Endothelial cell of umbilical vein (primary cell): Measurements from ENCODE around the gene PGRMC1.

ENCODE experiments used
- EZH2 ChIP-seq: IDR thresholded peaks from 2 replicates; pipeline ENCODE4 v1.6.1; 2012; ENCODE audit warnings: borderline replicate concordance, low read depth, mild to moderate bottlenecking, moderate library complexity, low read length, inconsistent platforms; ENCODE audit not compliant: severe bottlenecking
- MYC ChIP-seq: IDR thresholded peaks from one replicate; pipeline ENCODE4 v1.6.1; 2011; ENCODE audit warnings: mild to moderate bottlenecking, low read depth, low read length
- POLR2A ChIP-seq: IDR thresholded peaks from 2 replicates; pipeline ENCODE4 v1.6.1; 2012; ENCODE audit warnings: low read depth, mild to moderate bottlenecking, control low read depth, low read length
- POLR2AphosphoS5 ChIP-seq: IDR thresholded peaks from 2 replicates; pipeline ENCODE4 v1.6.1; 2012; ENCODE audit warnings: low read depth, mild to moderate bottlenecking, control low read depth, low read length, moderate library complexity; ENCODE audit not compliant: insufficient read depth
- TF ChIP-seq, protein P1 (sequence below), 2 donors: IDR thresholded peaks; 1 replicate in 1 of 2; 2 replicates in 1 of 2; pipeline ENCODE4 v1.5.1; 2011; ENCODE audit warnings: low read length in 2 of 2, mild to moderate bottlenecking in 2 of 2, moderate library complexity in 2 of 2, control low read depth in 1 of 2, inconsistent platforms in 1 of 2, low read depth in 1 of 2; ENCODE audit not compliant: insufficient read depth in 1 of 2; ENCODE audit errors: extremely low read depth in 1 of 2

DNA sequence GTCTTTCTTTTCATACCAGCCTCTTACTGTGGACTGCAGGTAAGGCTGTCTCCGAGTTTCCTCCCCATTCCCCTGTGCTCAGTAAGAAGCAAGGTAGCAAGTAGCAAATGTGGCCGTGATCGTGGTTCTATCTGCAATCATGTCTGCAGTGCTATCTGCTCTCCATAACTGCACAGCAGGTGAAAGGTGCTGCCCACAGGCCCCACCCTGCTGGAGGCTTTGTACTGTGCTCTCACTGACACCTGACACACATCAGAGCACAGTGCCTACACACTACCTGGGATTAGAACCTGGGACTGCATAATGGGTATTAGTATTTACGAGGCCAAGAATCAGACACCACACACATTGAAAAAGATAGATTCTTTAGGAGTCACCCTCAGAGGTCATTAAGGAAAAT is 15.3 kb downstream of the PGRMC1 start:
- TF ChIP-seq, protein P1, sequence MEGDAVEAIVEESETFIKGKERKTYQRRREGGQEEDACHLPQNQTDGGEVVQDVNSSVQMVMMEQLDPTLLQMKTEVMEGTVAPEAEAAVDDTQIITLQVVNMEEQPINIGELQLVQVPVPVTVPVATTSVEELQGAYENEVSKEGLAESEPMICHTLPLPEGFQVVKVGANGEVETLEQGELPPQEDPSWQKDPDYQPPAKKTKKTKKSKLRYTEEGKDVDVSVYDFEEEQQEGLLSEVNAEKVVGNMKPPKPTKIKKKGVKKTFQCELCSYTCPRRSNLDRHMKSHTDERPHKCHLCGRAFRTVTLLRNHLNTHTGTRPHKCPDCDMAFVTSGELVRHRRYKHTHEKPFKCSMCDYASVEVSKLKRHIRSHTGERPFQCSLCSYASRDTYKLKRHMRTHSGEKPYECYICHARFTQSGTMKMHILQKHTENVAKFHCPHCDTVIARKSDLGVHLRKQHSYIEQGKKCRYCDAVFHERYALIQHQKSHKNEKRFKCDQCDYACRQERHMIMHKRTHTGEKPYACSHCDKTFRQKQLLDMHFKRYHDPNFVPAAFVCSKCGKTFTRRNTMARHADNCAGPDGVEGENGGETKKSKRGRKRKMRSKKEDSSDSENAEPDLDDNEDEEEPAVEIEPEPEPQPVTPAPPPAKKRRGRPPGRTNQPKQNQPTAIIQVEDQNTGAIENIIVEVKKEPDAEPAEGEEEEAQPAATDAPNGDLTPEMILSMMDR (IDR thresholded peaks at IDR 0.05; ENCODE audit: extremely low read depth in 1 of 2, insufficient read depth in 1 of 2, low read depth in 1 of 2, low read length in 2 of 2): no peak
- no peak for TF ChIP-seq POLR2A
- no peak for TF ChIP-seq EZH2
- TF ChIP-seq MYC: no peak
- no peak for TF ChIP-seq POLR2AphosphoS5
